ENCODE results near the gene CMIP.

- TF ChIP-seq, protein P1, sequence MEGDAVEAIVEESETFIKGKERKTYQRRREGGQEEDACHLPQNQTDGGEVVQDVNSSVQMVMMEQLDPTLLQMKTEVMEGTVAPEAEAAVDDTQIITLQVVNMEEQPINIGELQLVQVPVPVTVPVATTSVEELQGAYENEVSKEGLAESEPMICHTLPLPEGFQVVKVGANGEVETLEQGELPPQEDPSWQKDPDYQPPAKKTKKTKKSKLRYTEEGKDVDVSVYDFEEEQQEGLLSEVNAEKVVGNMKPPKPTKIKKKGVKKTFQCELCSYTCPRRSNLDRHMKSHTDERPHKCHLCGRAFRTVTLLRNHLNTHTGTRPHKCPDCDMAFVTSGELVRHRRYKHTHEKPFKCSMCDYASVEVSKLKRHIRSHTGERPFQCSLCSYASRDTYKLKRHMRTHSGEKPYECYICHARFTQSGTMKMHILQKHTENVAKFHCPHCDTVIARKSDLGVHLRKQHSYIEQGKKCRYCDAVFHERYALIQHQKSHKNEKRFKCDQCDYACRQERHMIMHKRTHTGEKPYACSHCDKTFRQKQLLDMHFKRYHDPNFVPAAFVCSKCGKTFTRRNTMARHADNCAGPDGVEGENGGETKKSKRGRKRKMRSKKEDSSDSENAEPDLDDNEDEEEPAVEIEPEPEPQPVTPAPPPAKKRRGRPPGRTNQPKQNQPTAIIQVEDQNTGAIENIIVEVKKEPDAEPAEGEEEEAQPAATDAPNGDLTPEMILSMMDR (IDR thresholded peaks at IDR 0.05) = no peak
- TF ChIP-seq EP300 (IDR thresholded peaks at IDR 0.05) = no peak
These were observed 181.0 kb downstream of the CMIP start for GRCh38 chr16:81625544-81626153.

Data from sigmoid colon (tissue), 4 donors.